HG03342 (cell line): ENCODE data around the gene PSMA4.
"Not testable (repeated sequence)": the region's sequence is repeated elsewhere in the genome, so short reads cannot be mapped to it uniquely, and the experiment has no call there.

Experiments
- ATAC-seq: cut with Tn5 transposase; IDR thresholded peaks from one replicate; pipeline ENCODE4 v1.9.1; 2021; ENCODE audit warnings: mild to moderate bottlenecking, moderate library complexity; ENCODE audit not compliant: unreplicated experiment

PSMA4 gene

DNA sequence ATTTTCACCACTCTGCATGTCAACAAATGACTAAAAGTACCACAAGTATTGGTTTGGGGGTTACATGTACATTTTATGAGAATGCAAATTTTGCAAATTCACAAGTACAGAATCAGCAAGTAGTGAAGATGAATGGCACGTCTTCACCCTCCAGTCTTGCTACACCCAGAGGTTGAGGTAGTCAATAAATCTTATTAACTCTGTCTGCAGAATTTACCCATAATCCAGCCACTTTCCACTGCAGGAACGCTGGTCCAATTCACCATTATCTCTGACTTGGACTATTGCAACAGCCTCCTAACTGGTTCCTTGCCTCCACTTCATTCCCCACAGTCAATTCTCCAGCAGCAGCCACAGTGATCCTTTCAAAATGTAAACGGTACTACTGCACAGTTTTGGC, 10.6 kb downstream of the PSMA4 start:
- ATAC-seq, result no peak

GRCh38 chr15:78551902-78552301, 11.7 kb downstream of the PSMA4 start:
- ATAC-seq, result no peak

- ATAC-seq, result no peak
Observed at GRCh38 chr15:78552597-78552996, 12.4 kb downstream of the PSMA4 start.

- not testable (repeated sequence) for ATAC-seq
Observed at GRCh38 chr15:78560201-78560600, 20.0 kb downstream of the PSMA4 start.

DNA sequence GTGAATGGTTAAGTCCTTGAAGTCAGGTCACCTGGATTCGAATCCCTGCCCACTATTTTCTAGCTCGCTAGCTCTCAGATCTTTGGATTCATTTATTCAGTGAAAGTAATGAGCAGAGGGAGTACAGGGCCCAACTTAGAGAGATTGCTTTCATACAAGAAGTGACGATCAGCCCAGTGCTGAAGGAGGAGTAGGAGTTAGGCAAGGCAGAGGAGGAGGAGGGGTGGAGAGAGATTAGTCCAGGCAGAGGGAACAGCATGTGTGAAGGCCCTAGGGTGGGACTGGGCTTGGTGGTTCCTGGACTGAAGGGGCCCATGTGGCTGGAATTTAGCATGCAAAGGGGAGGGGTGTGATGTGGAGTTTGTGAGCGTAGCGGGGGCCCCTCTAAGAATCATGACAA, 21.2 kb downstream of the PSMA4 start:
- ATAC-seq, result no peak

GRCh38 chr15:78563092-78563491, 22.8 kb downstream of the PSMA4 start:
- ATAC-seq, result no peak

- peak; percentile 12 for ATAC-seq
Observed at GRCh38 chr15:78564743-78565096, 24.5 kb downstream of the PSMA4 start.

GRCh38 chr15:78565097-78565950, 25.1 kb downstream of the PSMA4 start, which contains the start of gene CHRNA5:
CHRNA5 (plus strand) TSS chr15:78565520; CDS start chr15:78565720, 200 bp downstream.
- ATAC-seq, result peak; percentile 71

- peak; percentile 11 for ATAC-seq
Observed at GRCh38 chr15:78565951-78566774, 25.9 kb downstream of the PSMA4 start.

DNA sequence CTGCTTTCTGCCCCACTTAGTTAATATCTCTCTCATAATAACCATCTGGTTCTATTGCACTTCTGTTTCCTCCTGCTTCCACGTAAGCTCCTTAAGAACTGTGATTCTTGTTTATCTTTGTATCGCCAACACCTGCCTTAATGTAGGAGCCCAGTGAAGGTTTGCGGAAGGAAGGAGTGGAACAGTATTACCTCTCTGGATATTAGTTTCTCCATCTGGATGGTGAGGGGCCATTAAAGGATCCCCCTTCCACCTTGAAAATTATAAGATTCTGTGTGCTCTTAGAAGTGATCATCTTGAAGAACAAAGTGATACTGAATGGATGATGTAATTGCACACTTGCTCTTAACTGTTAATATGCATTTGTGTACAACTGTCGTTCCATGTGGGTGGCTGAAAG, 27.3 kb downstream of the PSMA4 start:
- ATAC-seq, result no peak

- ATAC-seq, result no peak
Observed at GRCh38 chr15:78570710-78571109, 30.5 kb downstream of the PSMA4 start.

DNA sequence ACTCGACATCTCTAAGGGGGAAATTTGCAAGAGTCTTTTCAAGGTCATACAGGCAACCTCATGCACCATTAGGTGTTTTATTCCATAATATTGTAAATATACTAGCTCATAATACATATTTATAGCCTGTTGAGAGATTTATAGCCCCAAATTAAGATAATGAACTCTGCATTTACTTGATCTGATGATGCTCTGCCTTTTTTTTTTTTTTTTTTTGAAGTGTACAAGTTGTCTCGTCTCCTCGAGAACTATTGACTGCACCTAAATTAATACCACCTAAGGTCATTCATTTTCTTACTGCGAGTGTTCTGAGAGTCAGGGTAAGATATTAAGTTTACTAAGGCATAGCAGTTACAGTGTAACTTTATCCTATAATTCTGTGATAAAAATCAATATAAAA, 31.1 kb downstream of the PSMA4 start:
- ATAC-seq, result no peak

GRCh38 chr15:78573416-78573815, 33.2 kb downstream of the PSMA4 start:
- no peak for ATAC-seq

DNA sequence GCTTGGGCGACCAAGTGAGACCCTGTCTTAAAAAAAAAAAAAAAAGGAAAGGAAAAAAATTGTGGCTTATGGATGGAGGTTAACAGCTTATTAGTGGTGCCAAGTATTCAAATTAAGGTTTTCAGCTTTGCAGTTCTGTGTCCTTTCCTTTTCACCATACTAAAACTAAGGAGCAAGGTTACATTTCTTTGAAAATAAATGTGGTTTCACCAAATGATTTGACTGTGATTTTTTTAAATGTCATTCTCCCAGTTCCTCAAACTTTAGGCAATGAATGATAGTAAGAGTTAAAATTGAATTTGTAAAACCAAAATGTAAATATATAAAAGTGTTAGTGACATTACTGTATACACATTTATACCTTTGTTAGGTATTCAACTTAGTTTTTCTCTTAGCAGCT, 34.7 kb downstream of the PSMA4 start:
- no peak for ATAC-seq

GRCh38 chr15:78597583-78597982, 57.3 kb downstream of the PSMA4 start:
- no peak for ATAC-seq

DNA sequence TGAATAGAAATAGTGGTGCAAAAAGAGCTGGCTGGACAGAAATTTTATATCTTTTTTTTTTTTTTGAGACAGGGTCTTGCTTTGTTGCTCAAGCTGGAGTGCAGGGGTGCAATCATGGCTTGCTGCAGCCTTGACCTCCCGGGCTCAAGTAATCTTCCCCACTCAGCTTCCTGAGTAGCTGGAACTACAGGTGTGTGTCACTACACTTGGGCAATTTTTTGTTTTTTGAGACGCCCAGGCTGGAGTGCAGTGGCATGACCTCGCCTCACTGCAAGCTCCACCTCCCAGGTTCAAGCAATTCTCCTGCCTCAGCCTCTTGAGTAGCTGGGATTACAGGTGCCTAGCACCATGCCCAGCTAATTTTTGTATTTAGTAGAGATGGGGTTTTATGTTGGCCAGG, 58.1 kb downstream of the PSMA4 start:
- no peak for ATAC-seq

DNA sequence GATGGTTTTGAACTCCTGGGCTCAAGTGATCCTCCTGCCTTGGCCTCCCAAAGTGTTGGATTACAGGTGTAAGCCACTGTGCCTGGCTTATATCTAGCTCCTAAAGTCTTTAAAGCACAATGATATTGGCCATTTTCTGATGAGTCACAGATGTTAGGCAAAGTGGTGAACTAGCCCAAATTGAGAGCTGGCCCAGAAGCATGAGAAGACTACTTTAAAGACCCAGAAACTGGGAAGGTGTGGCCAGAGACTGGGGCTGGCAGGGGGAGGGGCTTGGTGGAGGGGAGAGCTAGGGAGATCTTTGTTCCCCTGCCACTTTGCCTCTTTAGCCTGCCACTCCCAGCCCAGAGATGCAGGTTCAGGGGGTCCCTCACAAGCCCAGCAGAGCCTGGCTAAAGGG, 58.9 kb downstream of the PSMA4 start:
- no peak for ATAC-seq
